Inferior parietal cortex (tissue), 1 donor: ENCODE data around the gene ZSCAN9.

Experiments
- DNase-seq: peaks from one replicate; pipeline ENCODE4 v3.0.0-alpha.2; 2016; ENCODE audit errors: extremely low spot score

ZSCAN9 gene

GRCh38 chr6:28220257-28221133 lies 4.6 kb upstream of the ZSCAN9 start:
- DNase-seq, result no peak

GRCh38 chr6:28224131-28225055 lies 682 bp upstream of the ZSCAN9 start:
- DNase-seq, result no peak

- DNase-seq, result no peak
Measured at GRCh38 chr6:28226460-28226859, 1.4 kb downstream of the ZSCAN9 start.

- no peak for DNase-seq
Measured at GRCh38 chr6:28232785-28233184, 7.7 kb downstream of the ZSCAN9 start.

GRCh38 chr6:28235912-28236452 lies 10.9 kb downstream of the ZSCAN9 start:
- no peak for DNase-seq

- DNase-seq, result no peak
Measured at GRCh38 chr6:28239636-28240035, 14.6 kb downstream of the ZSCAN9 start.

- DNase-seq, result no peak
Measured at GRCh38 chr6:28240471-28240870, 15.4 kb downstream of the ZSCAN9 start.

GRCh38 chr6:28243946-28244345 lies 18.9 kb downstream of the ZSCAN9 start:
- no peak for DNase-seq

GRCh38 chr6:28245206-28245941 lies 20.3 kb downstream of the ZSCAN9 start:
- no peak for DNase-seq

GRCh38 chr6:28248916-28249315 lies 23.8 kb downstream of the ZSCAN9 start:
- DNase-seq, result no peak

GRCh38 chr6:28250747-28251146 lies 25.7 kb downstream of the ZSCAN9 start:
- no peak for DNase-seq

- DNase-seq, result no peak
Measured at GRCh38 chr6:28251661-28252008, 26.6 kb downstream of the ZSCAN9 start.

- DNase-seq, result peak; percentile 95
Measured at GRCh38 chr6:28252009-28252975, 27.2 kb downstream of the ZSCAN9 start, which contains the start of gene ZKSCAN4. Gene ZKSCAN4 (minus strand): TSS chr6:28252269. CDS start chr6:28251980, 289 bp downstream.

GRCh38 chr6:28254121-28254519 lies 29.0 kb downstream of the ZSCAN9 start:
- no peak for DNase-seq

GRCh38 chr6:28257042-28257441 lies 32.0 kb downstream of the ZSCAN9 start:
- DNase-seq, result no peak

GRCh38 chr6:28258877-28259777 lies 34.1 kb downstream of the ZSCAN9 start, which contains the start of gene NKAPL:
Gene NKAPL (plus strand): TSS chr6:28259297. CDS start chr6:28259372, 75 bp downstream.
- DNase-seq, result peak; percentile 64

- DNase-seq, result no peak
Measured at GRCh38 chr6:28263922-28264321, 38.8 kb downstream of the ZSCAN9 start.

GRCh38 chr6:28264834-28265401 lies 39.8 kb downstream of the ZSCAN9 start:
- no peak for DNase-seq

GRCh38 chr6:28266563-28266961 lies 41.5 kb downstream of the ZSCAN9 start:
- no peak for DNase-seq
